Vagina (tissue), 2 donors: ENCODE data around the gene ZNF501.

ENCODE experiments used
- CTCF ChIP-seq, 3 experiments: fragments of 450-650 bp in 2 of 3; fragments of 200-600 bp in 1 of 3; sonication (generic) in 1 of 3; IDR thresholded peaks; one replicate each; pipeline ENCODE4 v1.5.1; 2017 to 2019; ENCODE audit warnings: antibody characterized with exemption in 3 of 3, mild to moderate bottlenecking in 2 of 3, moderate library complexity in 2 of 3
- POLR2A ChIP-seq, 2 donors: fragments of 450-650 bp; IDR thresholded peaks; one replicate each; pipeline ENCODE4 v1.6.1; 2017; ENCODE audit warnings: antibody characterized with exemption in 2 of 2, mild to moderate bottlenecking in 2 of 2, moderate library complexity in 2 of 2
- POLR2AphosphoS5 ChIP-seq, 2 donors: sonication (generic); formaldehyde crosslinking; IDR thresholded peaks; one replicate each; pipeline ENCODE4 v1.9.0; 2017; ENCODE audit warnings: antibody characterized with exemption in 2 of 2, mild to moderate bottlenecking in 2 of 2, low read depth in 1 of 2; ENCODE audit not compliant: insufficient read depth in 1 of 2

- no peak for TF ChIP-seq POLR2AphosphoS5 (IDR thresholded peaks at IDR 0.05; ENCODE audit: insufficient read depth in 1 of 2, low read depth in 1 of 2)
- no peak for TF ChIP-seq CTCF (IDR thresholded peaks at IDR 0.05)
- no peak for TF ChIP-seq POLR2A (IDR thresholded peaks at IDR 0.05)
Measured at GRCh38 chr3:44761101-44761423, 31.6 kb downstream of the ZNF501 start.
